Left renal pelvis (tissue), 4 donors: ENCODE measurements around the gene GUCY1A2. TPM values are rescaled to one million over a fixed set of nuclear protein-coding genes. Genes with fewer than 3 reads are reported as not detected.
"Not testable (repeated sequence)": the region's sequence is repeated elsewhere in the genome, so short reads cannot be mapped to it uniquely, and the experiment has no call there.

Source experiments
- DNase-seq, 4 donors: peaks; one replicate each; pipeline ENCODE4 v3.0.0-alpha.2; 2013; ENCODE audit warnings: low read depth in 4 of 4, low spot score in 3 of 4
- polyA plus RNA-seq, 4 donors: library from polyadenylated mRNA; unstranded; fragments of 120-200 nt; gene quantifications; one replicate each; pipeline ENCODE4 v1.2.1, GENCODE V29; 2013; ENCODE audit not compliant: insufficient read length in 4 of 4

GUCY1A2 gene
- polyA plus RNA-seq, 4 donors: 2.1 to 5.2 (median 3.6) TPM

- no peak for DNase-seq
Measured at GRCh38 chr11:106852779-106853178, 165.5 kb downstream of the GUCY1A2 start.

- no peak for DNase-seq
Measured at GRCh38 chr11:106848526-106848925, 169.8 kb downstream of the GUCY1A2 start.

GRCh38 chr11:106842134-106842533 lies 176.1 kb downstream of the GUCY1A2 start:
- DNase-seq: no peak

- DNase-seq: no peak
Measured at GRCh38 chr11:106840947-106841346, 177.3 kb downstream of the GUCY1A2 start.

- DNase-seq: no peak
Measured at GRCh38 chr11:106840146-106840545, 178.1 kb downstream of the GUCY1A2 start.

- no peak for DNase-seq
Measured at GRCh38 chr11:106834567-106834966, 183.7 kb downstream of the GUCY1A2 start.

- no peak for DNase-seq
Measured at GRCh38 chr11:106828976-106829375, 189.3 kb downstream of the GUCY1A2 start.

GRCh38 chr11:106828576-106828975 lies 189.7 kb downstream of the GUCY1A2 start:
- no peak for DNase-seq

GRCh38 chr11:106827687-106828086 lies 190.6 kb downstream of the GUCY1A2 start:
- DNase-seq: no peak

- DNase-seq: not testable (repeated sequence)
Measured at GRCh38 chr11:106826558-106826957, 191.7 kb downstream of the GUCY1A2 start.

- no peak for DNase-seq
Measured at GRCh38 chr11:106821826-106822225, 196.4 kb downstream of the GUCY1A2 start.

GRCh38 chr11:106821291-106821690 lies 197.0 kb downstream of the GUCY1A2 start:
- no peak for DNase-seq

- DNase-seq: no peak
Measured at GRCh38 chr11:106818443-106818842, 199.8 kb downstream of the GUCY1A2 start.

- DNase-seq: no peak
Measured at GRCh38 chr11:106815209-106815608, 203.1 kb downstream of the GUCY1A2 start.

GRCh38 chr11:106813806-106814205 lies 204.5 kb downstream of the GUCY1A2 start:
- DNase-seq: no peak

GRCh38 chr11:106794058-106794457 lies 224.2 kb downstream of the GUCY1A2 start:
- no peak for DNase-seq

GRCh38 chr11:106789406-106789805 lies 228.9 kb downstream of the GUCY1A2 start:
- DNase-seq: no peak

- DNase-seq: no peak
Measured at GRCh38 chr11:106787454-106787853, 230.8 kb downstream of the GUCY1A2 start.

GRCh38 chr11:106785913-106786650 lies 232.2 kb downstream of the GUCY1A2 start:
- DNase-seq: no peak

- not testable (repeated sequence) for DNase-seq
Measured at GRCh38 chr11:106777302-106777701, 241.0 kb downstream of the GUCY1A2 start.

- no peak for DNase-seq
Measured at GRCh38 chr11:106770489-106771085, 247.7 kb downstream of the GUCY1A2 start.
